Suprapubic skin (tissue), 3 donors: ENCODE data around the gene SLC8A1.

ENCODE experiments used
- EP300 ChIP-seq: sonication (generic); formaldehyde crosslinking; IDR thresholded peaks from one replicate; pipeline ENCODE4 v1.6.1; 2017; ENCODE audit warnings: antibody characterized with exemption
- TF ChIP-seq, protein P1 (sequence below), 2 donors: fragments of 200-600 bp in 1 of 2; fragments of 450-650 bp in 1 of 2; sonication (generic) in 1 of 2; IDR thresholded peaks; one replicate each; pipeline ENCODE4 v1.5.1; 2016 to 2019; ENCODE audit warnings: antibody characterized with exemption in 2 of 2, mild to moderate bottlenecking in 1 of 2, moderate library complexity in 1 of 2

DNA sequence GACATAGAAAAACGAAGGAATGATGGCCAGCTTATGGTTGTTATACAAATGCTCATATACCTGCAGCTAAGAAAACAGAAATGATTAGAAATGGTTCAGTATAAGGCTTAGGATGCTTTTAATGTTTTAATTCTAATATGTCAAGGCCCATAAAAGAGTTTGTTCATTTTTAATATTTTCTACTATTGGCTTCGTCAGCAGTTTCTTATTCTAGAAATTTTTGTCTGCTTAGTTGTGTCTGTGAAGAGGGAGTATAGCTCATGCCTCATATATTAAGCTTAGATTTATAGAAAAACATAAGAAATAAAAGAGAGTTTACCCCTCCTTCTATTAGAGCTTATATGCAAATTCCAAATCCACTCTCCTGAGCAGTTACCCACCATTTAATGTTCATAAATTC is 292.6 kb downstream of the SLC8A1 start:
- TF ChIP-seq, protein P1, sequence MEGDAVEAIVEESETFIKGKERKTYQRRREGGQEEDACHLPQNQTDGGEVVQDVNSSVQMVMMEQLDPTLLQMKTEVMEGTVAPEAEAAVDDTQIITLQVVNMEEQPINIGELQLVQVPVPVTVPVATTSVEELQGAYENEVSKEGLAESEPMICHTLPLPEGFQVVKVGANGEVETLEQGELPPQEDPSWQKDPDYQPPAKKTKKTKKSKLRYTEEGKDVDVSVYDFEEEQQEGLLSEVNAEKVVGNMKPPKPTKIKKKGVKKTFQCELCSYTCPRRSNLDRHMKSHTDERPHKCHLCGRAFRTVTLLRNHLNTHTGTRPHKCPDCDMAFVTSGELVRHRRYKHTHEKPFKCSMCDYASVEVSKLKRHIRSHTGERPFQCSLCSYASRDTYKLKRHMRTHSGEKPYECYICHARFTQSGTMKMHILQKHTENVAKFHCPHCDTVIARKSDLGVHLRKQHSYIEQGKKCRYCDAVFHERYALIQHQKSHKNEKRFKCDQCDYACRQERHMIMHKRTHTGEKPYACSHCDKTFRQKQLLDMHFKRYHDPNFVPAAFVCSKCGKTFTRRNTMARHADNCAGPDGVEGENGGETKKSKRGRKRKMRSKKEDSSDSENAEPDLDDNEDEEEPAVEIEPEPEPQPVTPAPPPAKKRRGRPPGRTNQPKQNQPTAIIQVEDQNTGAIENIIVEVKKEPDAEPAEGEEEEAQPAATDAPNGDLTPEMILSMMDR (IDR thresholded peaks at IDR 0.05): no peak
- TF ChIP-seq EP300: no peak
